OCI-LY1 (cell line): ENCODE data around the gene KCNK2.

Experiments used
- H2AFZ ChIP-seq: fragments of 200-600 bp; sonication (generic), shearing (Covaris generic); 2 replicates; pipeline ENCODE4 v1.6.0; 2014; ENCODE audit warnings: antibody characterized with exemption, mild to moderate bottlenecking, low read length
- H3F3A ChIP-seq: fragments of 200-600 bp; sonication (generic), shearing (Covaris generic); 2 replicates; pipeline ENCODE4 v1.6.0; 2014; ENCODE audit warnings: mild to moderate bottlenecking, antibody characterized with exemption, low read length, moderate library complexity; ENCODE audit not compliant: insufficient read depth
- H3K27ac ChIP-seq: fragments of 200-600 bp; sonication (generic); 2 replicates; pipeline ENCODE4 v1.5.1; 2014; ENCODE audit warnings: low read length, mixed run types, mild to moderate bottlenecking, low read depth; ENCODE audit not compliant: poor library complexity, severe bottlenecking
- H3K27me3 ChIP-seq: fragments of 200-600 bp; sonication (generic); 2 replicates; pipeline ENCODE4 v1.6.0; 2014; ENCODE audit warnings: antibody characterized with exemption, mild to moderate bottlenecking, low read length, moderate library complexity; ENCODE audit not compliant: insufficient read depth
- H3K36me3 ChIP-seq: fragments of 200-600 bp; sonication (generic); 2 replicates; pipeline ENCODE4 v1.6.1; 2014; ENCODE audit warnings: mild to moderate bottlenecking, antibody characterized with exemption, low read length, moderate library complexity, mixed read lengths; ENCODE audit not compliant: insufficient read depth
- H3K4me1 ChIP-seq: fragments of 200-600 bp; sonication (generic); 2 replicates; pipeline ENCODE4 v1.5.1; 2014; ENCODE audit warnings: mild to moderate bottlenecking, low read length, moderate library complexity; ENCODE audit not compliant: insufficient read depth, severe bottlenecking
- H3K4me2 ChIP-seq: fragments of 200-600 bp; sonication (generic), shearing (Covaris generic); 2 replicates; pipeline ENCODE4 v1.6.1; 2014; ENCODE audit warnings: low read length
- H3K4me3 ChIP-seq: fragments of 200-600 bp; sonication (generic); 2 replicates; pipeline ENCODE4 v1.5.1; 2014; ENCODE audit warnings: low read length, low read depth, mild to moderate bottlenecking, mixed read lengths; ENCODE audit not compliant: poor library complexity, severe bottlenecking
- H3K79me2 ChIP-seq: fragments of 200-600 bp; shearing (Covaris generic); 2 replicates; pipeline ENCODE4 v1.6.1; 2016; ENCODE audit warnings: mixed run types, low read length, mixed read lengths; ENCODE audit not compliant: insufficient read depth
- H3K9ac ChIP-seq: fragments of 200-600 bp; sonication (generic), shearing (Covaris generic); 2 replicates; pipeline ENCODE4 v1.6.1; 2014; ENCODE audit warnings: mild to moderate bottlenecking, low read length, mixed read lengths
- H3K9me2 ChIP-seq: fragments of 200-600 bp; sonication (generic), shearing (Covaris generic); 2 replicates; pipeline ENCODE4 v1.6.1; 2014; ENCODE audit warnings: low read depth, mild to moderate bottlenecking, low read length, mixed read lengths
- H3K9me3 ChIP-seq: fragments of 200-600 bp; shearing (Covaris generic); 2 replicates; pipeline ENCODE4 v1.6.1; 2014; ENCODE audit warnings: low read length, mixed read lengths
- H4K20me1 ChIP-seq: fragments of 200-600 bp; sonication (generic), shearing (Covaris generic); 2 replicates; pipeline ENCODE4 v1.6.0; 2016; ENCODE audit warnings: mild to moderate bottlenecking, low read length; ENCODE audit not compliant: insufficient read depth
- EZH2 ChIP-seq: fragments of 200-600 bp; sonication (generic), shearing (Covaris generic); IDR thresholded peaks from 2 replicates; pipeline ENCODE4 v1.8.0; 2017; ENCODE audit warnings: borderline replicate concordance, mixed run types, mild to moderate bottlenecking, antibody characterized with exemption, low read length, moderate library complexity, mixed read lengths
- TF ChIP-seq, protein P1 (sequence below): fragments of 200-600 bp; sonication (generic), shearing (Covaris generic); IDR thresholded peaks from 2 replicates; pipeline ENCODE4 v1.5.1; 2017; ENCODE audit warnings: mild to moderate bottlenecking, antibody characterized with exemption, low read length, moderate library complexity, mixed read lengths

The KCNK2 gene

GRCh38 chr1:215132156-215132555, 49.6 kb downstream of the KCNK2 start:
- no peaks in the 10 kb centered on the region for H3K9me3 ChIP-seq
- H3K4me2 ChIP-seq = no peak overlapping the region
- H3K4me3 ChIP-seq = no peak overlapping the region
- no peaks in the 10 kb centered on the region for H3K4me1 ChIP-seq
- no peak overlapping the region for H3K9ac ChIP-seq
- H3K27me3 ChIP-seq = no peaks in the 10 kb centered on the region
- TF ChIP-seq, protein P1, sequence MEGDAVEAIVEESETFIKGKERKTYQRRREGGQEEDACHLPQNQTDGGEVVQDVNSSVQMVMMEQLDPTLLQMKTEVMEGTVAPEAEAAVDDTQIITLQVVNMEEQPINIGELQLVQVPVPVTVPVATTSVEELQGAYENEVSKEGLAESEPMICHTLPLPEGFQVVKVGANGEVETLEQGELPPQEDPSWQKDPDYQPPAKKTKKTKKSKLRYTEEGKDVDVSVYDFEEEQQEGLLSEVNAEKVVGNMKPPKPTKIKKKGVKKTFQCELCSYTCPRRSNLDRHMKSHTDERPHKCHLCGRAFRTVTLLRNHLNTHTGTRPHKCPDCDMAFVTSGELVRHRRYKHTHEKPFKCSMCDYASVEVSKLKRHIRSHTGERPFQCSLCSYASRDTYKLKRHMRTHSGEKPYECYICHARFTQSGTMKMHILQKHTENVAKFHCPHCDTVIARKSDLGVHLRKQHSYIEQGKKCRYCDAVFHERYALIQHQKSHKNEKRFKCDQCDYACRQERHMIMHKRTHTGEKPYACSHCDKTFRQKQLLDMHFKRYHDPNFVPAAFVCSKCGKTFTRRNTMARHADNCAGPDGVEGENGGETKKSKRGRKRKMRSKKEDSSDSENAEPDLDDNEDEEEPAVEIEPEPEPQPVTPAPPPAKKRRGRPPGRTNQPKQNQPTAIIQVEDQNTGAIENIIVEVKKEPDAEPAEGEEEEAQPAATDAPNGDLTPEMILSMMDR = no peak
- TF ChIP-seq EZH2 = no peak
- no peaks in the 10 kb centered on the region for H3K36me3 ChIP-seq
- no peak overlapping the region for H3K27ac ChIP-seq
- no peaks in the 10 kb centered on the region for H3K9me2 ChIP-seq
- no peak overlapping the region for H2AFZ ChIP-seq
- no peaks in the 10 kb centered on the region for H4K20me1 ChIP-seq
- H3K79me2 ChIP-seq = no peaks in the 10 kb centered on the region
- H3F3A ChIP-seq = no peaks in the 10 kb centered on the region

DNA sequence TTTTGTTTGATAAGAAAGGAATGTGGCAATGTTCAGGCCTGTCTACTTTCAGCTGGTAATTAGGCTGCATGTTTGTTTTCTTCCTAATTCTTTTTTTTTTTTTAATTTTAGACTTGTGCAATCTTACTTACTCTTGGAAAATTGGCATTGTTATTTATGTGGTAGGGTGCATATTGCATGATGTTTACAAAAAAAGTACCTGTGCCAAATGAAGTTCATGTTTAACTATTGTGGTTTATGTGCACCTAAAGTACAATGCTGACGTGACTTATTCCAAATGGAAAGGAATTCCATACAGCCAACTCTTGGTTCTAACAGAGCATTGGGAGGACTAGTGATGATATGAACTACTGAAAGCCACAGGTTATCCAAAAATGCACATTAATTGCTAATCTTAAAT, 51.0 kb downstream of the KCNK2 start:
- Histone ChIP-seq H3K9me2 (no peaks in the 10 kb centered on the region), H3K27me3 (no peaks in the 10 kb centered on the region), H3K9me3 (no peaks in the 10 kb centered on the region), H3K79me2 (no peaks in the 10 kb centered on the region), H4K20me1 (no peaks in the 10 kb centered on the region), H3K4me1 (no peaks in the 10 kb centered on the region), H2AFZ (no peak overlapping the region), H3K4me2 (no peak overlapping the region), H3K9ac (no peak overlapping the region), H3K4me3 (no peak overlapping the region), H3F3A (no peaks in the 10 kb centered on the region), H3K27ac (no peak overlapping the region), H3K36me3 (no peaks in the 10 kb centered on the region)
- TF ChIP-seq EZH2 = no peak
- TF ChIP-seq, protein P1 = no peak

DNA sequence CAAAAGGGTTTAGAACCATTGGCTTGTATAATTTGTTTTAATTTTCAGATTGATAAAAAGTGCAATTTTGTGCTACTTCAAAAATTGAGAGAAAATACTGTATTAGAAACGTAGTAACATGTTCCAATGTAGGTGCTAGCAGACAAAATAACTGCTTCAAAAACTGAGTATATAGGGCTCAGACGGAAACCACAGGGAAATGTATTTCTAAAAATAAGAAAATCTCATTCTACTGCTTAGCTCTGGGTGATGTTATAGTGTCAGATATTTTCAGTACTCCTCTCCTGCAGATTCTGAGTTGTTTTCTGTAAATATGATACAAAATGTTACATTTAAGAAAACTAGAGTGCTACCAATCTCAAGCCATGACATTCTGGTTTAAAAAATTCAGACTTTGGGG, 55.4 kb downstream of the KCNK2 start:
- no peaks in the 10 kb centered on the region for H3K27me3 ChIP-seq

More for the DNA sequence above, 55.4 kb downstream of the KCNK2 start:
- no peaks in the 10 kb centered on the region for H3K9me2 ChIP-seq
- no peaks in the 10 kb centered on the region for H4K20me1 ChIP-seq
- no peak overlapping the region for H3K27ac ChIP-seq
- H3K9ac ChIP-seq = no peak overlapping the region
- no peaks in the 10 kb centered on the region for H3K36me3 ChIP-seq
- no peaks in the 10 kb centered on the region for H3F3A ChIP-seq
- H3K4me1 ChIP-seq = no peaks in the 10 kb centered on the region
- no peak for TF ChIP-seq EZH2
- TF ChIP-seq, protein P1 = no peak
- no peaks in the 10 kb centered on the region for H3K9me3 ChIP-seq
- H3K79me2 ChIP-seq = no peaks in the 10 kb centered on the region
- no peak overlapping the region for H3K4me3 ChIP-seq
- H3K4me2 ChIP-seq = no peak overlapping the region
- no peak overlapping the region for H2AFZ ChIP-seq
